PC-9 (cell line): ENCODE data around the gene FKBP1A. TPM values are rescaled to one million over a fixed set of nuclear protein-coding genes. Genes with fewer than 3 reads are reported as not detected.

Experiments
- BruUV-seq: library from RNA; stranded (reverse); fragments of 400-500 nt; replicated peaks from 2 replicates; lab custom pipeline; 2021; lab: Mats Ljungman, UMichigan
- CTCF ChIA-PET: fragments of 300-600 bp; sonication (Branson Sonifier 250); formaldehyde crosslinking; loops from one replicate; lab custom pipeline; 2022; ENCODE audit warnings: antibody characterized with exemption; lab: Charles Lee
- POLR2A ChIA-PET: fragments of 300-600 bp; sonication (Branson Sonifier 250); formaldehyde crosslinking; loops from one replicate; lab custom pipeline; 2022; ENCODE audit warnings: antibody characterized with exemption; ENCODE audit not compliant: unreplicated experiment; lab: Charles Lee
- DNase-seq, 2 experiments: peaks; one replicate each; pipeline versions ENCODE4 v3.0.0 to v3.0.0-alpha.2; 2015 to 2022; ENCODE audit warnings: mixed read lengths in 1 of 2
- H2AFZ ChIP-seq: fragments of 200-600 bp; sonication (generic); 2 replicates; pipeline ENCODE4 v1.8.1; 2017; ENCODE audit warnings: antibody characterized with exemption
- H3F3A ChIP-seq: fragments of 200-600 bp; sonication (generic); 2 replicates; pipeline ENCODE4 v1.8.1; 2017; ENCODE audit warnings: antibody characterized with exemption, mild to moderate bottlenecking, low read depth; ENCODE audit not compliant: insufficient read depth
- H3K27ac ChIP-seq: fragments of 200-600 bp; sonication (generic); 2 replicates; pipeline ENCODE4 v1.6.1; 2016; ENCODE audit warnings: mixed run types
- H3K27me3 ChIP-seq: fragments of 200-600 bp; sonication (generic); 2 replicates; pipeline ENCODE4 v1.6.1; 2016; ENCODE audit warnings: low read depth, mixed run types; ENCODE audit not compliant: insufficient read depth
- H3K36me3 ChIP-seq: fragments of 200-600 bp; sonication (generic); 2 replicates; pipeline ENCODE4 v1.6.1; 2016; ENCODE audit warnings: low read depth, mixed run types
- H3K4me1 ChIP-seq: fragments of 200-600 bp; sonication (generic); replicated peaks from 2 replicates; pipeline ENCODE4 v1.6.1; 2016; ENCODE audit warnings: mixed run types; ENCODE audit not compliant: insufficient read depth
- H3K4me2 ChIP-seq: fragments of 200-600 bp; sonication (generic); 2 replicates; pipeline ENCODE4 v1.6.1; 2017; ENCODE audit warnings: mixed run types
- H3K4me3 ChIP-seq: fragments of 200-600 bp; sonication (generic); 2 replicates; pipeline ENCODE4 v1.6.1; 2016; ENCODE audit warnings: mixed run types
- H3K79me2 ChIP-seq: fragments of 200-600 bp; sonication (generic); 2 replicates; pipeline ENCODE4 v1.6.1; 2017; ENCODE audit warnings: low read depth, mixed run types
- H3K9me2 ChIP-seq: fragments of 200-600 bp; sonication (generic); 2 replicates; pipeline ENCODE4 v1.8.1; 2017; ENCODE audit warnings: mild to moderate bottlenecking; ENCODE audit not compliant: insufficient read depth
- H3K9me3 ChIP-seq: fragments of 200-600 bp; sonication (generic); 2 replicates; pipeline ENCODE4 v1.8.1; 2016; ENCODE audit warnings: low read depth; ENCODE audit not compliant: insufficient read depth
- H4K20me1 ChIP-seq: fragments of 200-600 bp; sonication (generic); 2 replicates; pipeline ENCODE4 v1.8.1; 2017; ENCODE audit not compliant: insufficient read depth
- EZH2 ChIP-seq: fragments of 200-600 bp; sonication (generic); IDR thresholded peaks from 2 replicates; pipeline ENCODE4 v1.8.0; 2017; ENCODE audit warnings: antibody characterized with exemption, low read depth
- intact Hi-C: fragments of 100-400 bp; cut with micrococcal nuclease; formaldehyde crosslinking; loops from one replicate; pipeline ENCODE4 v1.10.0; 2022; ENCODE audit not compliant: unreplicated experiment
- total RNA-seq: library from RNA; stranded (reverse); gene quantifications from 2 replicates; pipeline ENCODE4 v1.2.3, GENCODE V29; 2021
- TF ChIP-seq, protein P1 (sequence below): fragments of 200-600 bp; sonication (generic); conservative IDR thresholded peaks from 2 replicates; pipeline ENCODE4 v1.6.1; 2017; ENCODE audit warnings: mixed run types, antibody characterized with exemption, mild to moderate bottlenecking, moderate library complexity

FKBP1A gene
- total RNA-seq, 1 experiment from 2014 or later = 320 TPM

DNA sequence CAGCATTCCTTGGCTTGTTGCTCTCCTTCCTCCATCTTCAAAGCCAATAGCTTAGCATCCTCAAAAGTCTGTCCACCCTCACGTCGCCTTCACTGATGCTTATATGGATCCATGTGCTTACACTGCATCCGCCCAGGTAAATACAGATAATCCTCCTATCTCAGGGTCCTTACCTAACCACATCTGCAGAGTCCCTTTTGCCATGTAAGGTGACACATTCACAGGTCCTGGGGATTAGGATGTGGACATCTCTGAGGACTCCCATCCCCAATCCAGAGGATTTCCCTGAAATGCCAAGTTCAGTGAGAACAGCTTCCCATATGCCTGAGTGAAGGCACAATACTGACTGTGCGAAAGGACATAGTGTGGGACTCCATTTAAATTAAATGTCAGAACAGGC is 25.4 kb downstream of the FKBP1A start:
- Histone ChIP-seq H3K9me2 (no peaks in the 10 kb centered on the region), H3K9me3 (no peaks in the 10 kb centered on the region), H3K27ac (no peak overlapping the region), H3K4me1 (no peaks in the 10 kb centered on the region), H2AFZ (no peak overlapping the region), H3F3A (peaks cover 49% of the 10 kb centered on the region), H3K27me3 (no peaks in the 10 kb centered on the region), H3K79me2 (peaks cover 17% of the 10 kb centered on the region), H3K4me3 (no peak overlapping the region), H3K36me3 (peaks cover 20% of the 10 kb centered on the region; the same call in 1 of the 2 replicates), H4K20me1 (peaks cover 25% of the 10 kb centered on the region), H3K4me2 (no peak overlapping the region)
- ChIA-PET POLR2A (no interaction called here), CTCF (no interaction called here)
- TF ChIP-seq, protein P1, sequence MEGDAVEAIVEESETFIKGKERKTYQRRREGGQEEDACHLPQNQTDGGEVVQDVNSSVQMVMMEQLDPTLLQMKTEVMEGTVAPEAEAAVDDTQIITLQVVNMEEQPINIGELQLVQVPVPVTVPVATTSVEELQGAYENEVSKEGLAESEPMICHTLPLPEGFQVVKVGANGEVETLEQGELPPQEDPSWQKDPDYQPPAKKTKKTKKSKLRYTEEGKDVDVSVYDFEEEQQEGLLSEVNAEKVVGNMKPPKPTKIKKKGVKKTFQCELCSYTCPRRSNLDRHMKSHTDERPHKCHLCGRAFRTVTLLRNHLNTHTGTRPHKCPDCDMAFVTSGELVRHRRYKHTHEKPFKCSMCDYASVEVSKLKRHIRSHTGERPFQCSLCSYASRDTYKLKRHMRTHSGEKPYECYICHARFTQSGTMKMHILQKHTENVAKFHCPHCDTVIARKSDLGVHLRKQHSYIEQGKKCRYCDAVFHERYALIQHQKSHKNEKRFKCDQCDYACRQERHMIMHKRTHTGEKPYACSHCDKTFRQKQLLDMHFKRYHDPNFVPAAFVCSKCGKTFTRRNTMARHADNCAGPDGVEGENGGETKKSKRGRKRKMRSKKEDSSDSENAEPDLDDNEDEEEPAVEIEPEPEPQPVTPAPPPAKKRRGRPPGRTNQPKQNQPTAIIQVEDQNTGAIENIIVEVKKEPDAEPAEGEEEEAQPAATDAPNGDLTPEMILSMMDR = no peak
- TF ChIP-seq EZH2 = no peak
- DNase-seq = no peak
- intact Hi-C loops = no loop called here
- BruUV-seq = no TSS peak

DNA sequence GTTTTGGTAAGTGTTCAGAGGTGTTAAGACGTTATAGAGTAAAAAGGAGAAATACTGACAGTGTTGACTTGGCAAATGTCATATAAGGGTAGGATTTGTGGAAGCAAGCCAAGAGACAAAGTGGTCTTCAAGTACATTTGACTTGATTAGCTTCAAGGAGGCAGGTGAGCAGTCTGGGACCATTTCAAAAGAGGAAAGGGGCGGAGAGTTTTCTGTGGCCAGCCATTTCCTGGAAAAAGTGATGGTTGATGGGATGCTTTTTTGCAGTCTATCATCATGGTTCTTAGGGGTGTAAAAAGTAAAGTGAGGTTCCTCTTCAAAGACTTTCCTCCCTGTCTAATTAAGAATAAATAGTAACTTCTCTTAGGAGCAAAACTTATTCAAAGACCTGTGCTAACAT is 28.7 kb downstream of the FKBP1A start:
- intact Hi-C loops = no loop called here
- CTCF ChIA-PET = interaction anchor here (0.6 kb wide), 1 partner anchor 122 kb away, joined by 5 read pairs; no protein-coding TSS in a partner anchor
- H3K27ac ChIP-seq = no peak overlapping the region
- peaks cover 39% of the 10 kb centered on the region; the same call in 1 of the 2 replicates for H3K36me3 ChIP-seq
- no peak overlapping the region for H3K4me3 ChIP-seq
- H3K27me3 ChIP-seq = no peaks in the 10 kb centered on the region
- peaks cover 44% of the 10 kb centered on the region for H3F3A ChIP-seq
- BruUV-seq = no TSS peak
- H4K20me1 ChIP-seq = peaks cover 11% of the 10 kb centered on the region
- TF ChIP-seq, protein P1 = no peak
- no peak for TF ChIP-seq EZH2
- no peaks in the 10 kb centered on the region; the same call in 1 of the 2 replicates for H3K79me2 ChIP-seq
- DNase-seq = no peak
- H3K9me2 ChIP-seq = no peaks in the 10 kb centered on the region
- no peaks in the 10 kb centered on the region for H3K9me3 ChIP-seq
- H2AFZ ChIP-seq = no peak overlapping the region
- POLR2A ChIA-PET = no interaction called here
- H3K4me1 ChIP-seq = no peaks in the 10 kb centered on the region
- H3K4me2 ChIP-seq = no peak overlapping the region

DNA sequence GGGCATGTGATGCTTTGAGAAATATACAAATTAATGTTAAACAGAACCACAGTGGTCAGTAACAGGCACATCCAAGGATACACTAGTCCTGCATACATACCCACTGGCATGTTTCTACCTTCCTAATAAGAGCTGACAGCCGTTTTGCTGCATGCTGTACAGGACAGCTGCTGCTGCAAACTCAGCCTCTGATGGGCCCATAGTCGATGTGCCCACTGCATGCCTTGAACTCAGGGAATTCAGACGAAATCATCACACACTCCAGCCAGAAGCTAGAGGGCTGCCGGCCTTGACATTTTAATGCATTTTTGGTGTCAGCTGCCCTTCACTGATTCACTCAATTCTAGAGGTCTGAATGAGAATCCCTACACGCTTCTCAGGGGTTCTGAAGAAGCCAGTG is 29.3 kb downstream of the FKBP1A start:
- CTCF ChIA-PET = no interaction called here

More for the DNA sequence above, 29.3 kb downstream of the FKBP1A start:
- H3K4me1 ChIP-seq = no peaks in the 10 kb centered on the region
- no peak overlapping the region for H3K4me2 ChIP-seq
- TF ChIP-seq, protein P1 = no peak
- TF ChIP-seq EZH2 = no peak
- no peak for DNase-seq
- peaks cover 40% of the 10 kb centered on the region for H3F3A ChIP-seq
- no peaks in the 10 kb centered on the region; the same call in 1 of the 2 replicates for H3K79me2 ChIP-seq
- no peaks in the 10 kb centered on the region for H3K9me3 ChIP-seq
- no peaks in the 10 kb centered on the region for H3K9me2 ChIP-seq
- peaks cover 39% of the 10 kb centered on the region; the same call in 1 of the 2 replicates for H3K36me3 ChIP-seq
- H3K4me3 ChIP-seq = no peak overlapping the region
- no peak overlapping the region for H2AFZ ChIP-seq
- intact Hi-C loops = no loop called here
- H4K20me1 ChIP-seq = peaks cover 9% of the 10 kb centered on the region
- POLR2A ChIA-PET = no interaction called here
- no peaks in the 10 kb centered on the region for H3K27me3 ChIP-seq
- BruUV-seq = no TSS peak
- H3K27ac ChIP-seq = no peak overlapping the region
